Keratinocyte (primary cell): ENCODE results near the gene SIPA1L3. TPM values are rescaled to one million over a fixed set of nuclear protein-coding genes. Genes with fewer than 3 reads are reported as not detected.

Source experiments
- DNase-seq: peaks from one replicate; pipeline ENCODE4 v3.0.0-alpha.2; 2011; ENCODE audit warnings: low read depth, missing footprints, low spot score
- FAIRE-seq: peaks from 2 replicates; lab custom pipeline; 2011; peaks lifted over from hg19 to GRCh38; lab: Jason Lieb, UNC
- H2AFZ ChIP-seq: 2 replicates; pipeline ENCODE4 v1.6.0; 2012; ENCODE audit warnings: low read length, control low read depth, inconsistent platforms; ENCODE audit not compliant: control insufficient read depth
- H3K27ac ChIP-seq: 2 replicates; pipeline ENCODE4 v1.5.1; 2011; ENCODE audit warnings: low read length; ENCODE audit not compliant: control insufficient read depth, insufficient read depth
- H3K27me3 ChIP-seq: 3 replicates; pipeline ENCODE4 v1.6.0; 2011; ENCODE audit warnings: low read length; ENCODE audit not compliant: control insufficient read depth, insufficient read depth; ENCODE audit errors: extremely low read depth
- H3K36me3 ChIP-seq, 2 experiments: 2 replicates in 1 of 2; 3 replicates in 1 of 2; pipeline ENCODE4 v1.5.1; 2011; ENCODE audit warnings: low read length in 2 of 2, mild to moderate bottlenecking in 1 of 2; ENCODE audit not compliant: control insufficient read depth in 2 of 2, insufficient read depth in 2 of 2; ENCODE audit errors: extremely low read depth in 1 of 2
- H3K4me1 ChIP-seq: 3 replicates; pipeline ENCODE4 v1.5.1; 2011; ENCODE audit warnings: low read length; ENCODE audit not compliant: control insufficient read depth, insufficient read depth; ENCODE audit errors: extremely low read depth
- H3K4me2 ChIP-seq: 3 replicates; pipeline ENCODE4 v1.6.0; 2011; ENCODE audit warnings: low read depth, low read length; ENCODE audit not compliant: control insufficient read depth, insufficient read depth; ENCODE audit errors: extremely low read depth
- H3K4me3 ChIP-seq, 3 experiments: fragments of 200-600 bp in 1 of 3; sonication (generic) in 1 of 3; 2 replicates in 2 of 3; 3 replicates in 1 of 3; pipeline ENCODE4 v1.5.1; 2011 to 2016; ENCODE audit warnings: low read length in 3 of 3, mild to moderate bottlenecking in 3 of 3, control low read depth in 2 of 3, inconsistent platforms in 1 of 3, low read depth in 1 of 3, mixed read lengths in 1 of 3, mixed run types in 1 of 3, moderate library complexity in 1 of 3; ENCODE audit not compliant: control insufficient read depth in 2 of 3, insufficient read depth in 2 of 3; ENCODE audit errors: extremely low read depth in 1 of 3
- H3K79me2 ChIP-seq: 2 replicates; pipeline ENCODE4 v1.6.0; 2012; ENCODE audit warnings: low read length; ENCODE audit not compliant: control insufficient read depth, insufficient read depth
- H3K9ac ChIP-seq: 3 replicates; pipeline ENCODE4 v1.6.0; 2011; ENCODE audit warnings: low read length; ENCODE audit not compliant: control insufficient read depth, insufficient read depth; ENCODE audit errors: extremely low read depth
- H3K9me1 ChIP-seq: 3 replicates; pipeline ENCODE4 v1.6.0; 2011; ENCODE audit warnings: low read length; ENCODE audit not compliant: control insufficient read depth, insufficient read depth; ENCODE audit errors: extremely low read depth
- H3K9me3 ChIP-seq: 2 replicates; pipeline ENCODE4 v1.5.1; 2012; ENCODE audit warnings: low read depth, low read length; ENCODE audit not compliant: control insufficient read depth
- H4K20me1 ChIP-seq: 3 replicates; pipeline ENCODE4 v1.6.0; 2011; ENCODE audit warnings: low read length; ENCODE audit not compliant: control insufficient read depth, insufficient read depth; ENCODE audit errors: extremely low read depth
- CTCF ChIP-seq, 3 experiments: IDR thresholded peaks in 1 of 3; conservative IDR thresholded peaks in 1 of 3; optimal IDR thresholded peaks in 1 of 3; 2 replicates in 2 of 3; 3 replicates in 1 of 3; pipeline versions ENCODE3 to v1.5.1; 2011; ENCODE audit warnings: low read length in 3 of 3, mild to moderate bottlenecking in 3 of 3, moderate library complexity in 2 of 3, control low read depth in 1 of 3, inconsistent platforms in 1 of 3; ENCODE audit not compliant: insufficient read depth in 2 of 3; ENCODE audit errors: extremely low read depth in 1 of 3
- EZH2 ChIP-seq: IDR thresholded peaks from one replicate; pipeline ENCODE4 v1.6.1; 2012; ENCODE audit warnings: inconsistent platforms, mild to moderate bottlenecking, low read length, moderate library complexity
- dilution Hi-C: fragments of 300-500 bp; cut with MboI; formaldehyde crosslinking; loops from one replicate; pipeline ENCODE4 v1.7.0; 2020; ENCODE audit warnings: low sequenced_read_pairs; ENCODE audit not compliant: extremely low pct_ligation_motif_present
- polyA plus RNA-seq, 5 experiments: library from polyadenylated mRNA; depleted of rRNA in 3 of 5; stranded (reverse) in 3 of 5; stranded (forward) in 1 of 5; unstranded in 1 of 5; fragments of >200 nt; gene quantifications; 1 replicate in 1 of 5; 2 replicates in 3 of 5; 3 replicates in 1 of 5; pipeline versions ENCODE4 v1.2.1 to v1.2.3, GENCODE V29; 2011 to 2012; ENCODE audit warnings: missing spikeins in 2 of 5, low read depth in 1 of 5, low replicate concordance in 1 of 5

The SIPA1L3 gene
- polyA plus RNA-seq, 1 donor (not counting 4 experiments of a cell fraction or from before 2014, with no cell fraction given) = 8.0 TPM

GRCh38 chr19:38221919-38222830 lies 315.2 kb downstream of the SIPA1L3 start:
- no peak overlapping the region for H3K4me3 ChIP-seq
- no peaks in the 10 kb centered on the region for H4K20me1 ChIP-seq
- H3K9ac ChIP-seq = no peak overlapping the region
- TF ChIP-seq EZH2 = no peak
- no peak for TF ChIP-seq CTCF (optimal IDR thresholded peaks at IDR 0.05 in 1 of 3, IDR thresholded peaks at IDR 0.05 in 1 of 3, conservative IDR thresholded peaks at IDR 0.05 in 1 of 3; ENCODE audit: extremely low read depth in 1 of 3, insufficient read depth in 2 of 3, low read length in 3 of 3)
- FAIRE-seq = no peak
- peak overlapping the region; percentile 22 for H3K4me2 ChIP-seq
- H3K9me1 ChIP-seq = no peaks in the 10 kb centered on the region
- H3K9me3 ChIP-seq = no peaks in the 10 kb centered on the region
- no peak overlapping the region for H2AFZ ChIP-seq
- no peaks in the 10 kb centered on the region for H3K27me3 ChIP-seq
- no peak for DNase-seq
- no peak overlapping the region for H3K27ac ChIP-seq
- dilution Hi-C loops = no loop called here
- no peaks in the 10 kb centered on the region for H3K79me2 ChIP-seq
- no peaks in the 10 kb centered on the region for H3K36me3 ChIP-seq
- H3K4me1 ChIP-seq = peaks cover 13% of the 10 kb centered on the region

DNA sequence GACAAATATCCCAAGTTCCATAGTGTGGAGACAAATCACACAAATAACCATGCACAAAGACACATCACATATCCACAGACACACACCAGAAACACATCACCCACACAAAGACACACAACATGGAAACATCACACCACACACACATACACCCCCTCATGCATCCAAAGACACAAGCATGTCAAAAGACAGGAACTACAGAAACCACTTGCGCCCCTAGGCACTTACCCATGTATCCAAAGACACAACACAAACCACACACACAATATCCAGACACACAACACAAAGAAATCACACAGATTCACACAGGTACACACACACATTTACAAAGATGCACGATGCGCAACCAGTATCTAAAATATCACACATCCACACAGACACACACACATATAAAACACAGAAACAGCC lies 316.1 kb downstream of the SIPA1L3 start:
- peak overlapping the region; percentile 92 for H3K4me2 ChIP-seq

More for the DNA sequence above, 316.1 kb downstream of the SIPA1L3 start:
- no peaks in the 10 kb centered on the region for H3K36me3 ChIP-seq
- FAIRE-seq (no peak), DNase-seq (no peak)
- H4K20me1 ChIP-seq = no peaks in the 10 kb centered on the region
- peaks cover 22% of the 10 kb centered on the region for H3K4me1 ChIP-seq
- no peak overlapping the region for H3K9ac ChIP-seq
- no peak overlapping the region for H2AFZ ChIP-seq
- H3K27me3 ChIP-seq = no peaks in the 10 kb centered on the region
- no peak for TF ChIP-seq CTCF (optimal IDR thresholded peaks at IDR 0.05 in 1 of 3, IDR thresholded peaks at IDR 0.05 in 1 of 3, conservative IDR thresholded peaks at IDR 0.05 in 1 of 3; ENCODE audit: extremely low read depth in 1 of 3, insufficient read depth in 2 of 3, low read length in 3 of 3)
- no peak for TF ChIP-seq EZH2
- H3K4me3 ChIP-seq = peak overlapping the region in 1 of 3 experiments; percentile 71
- dilution Hi-C loops = no loop called here
- H3K27ac ChIP-seq = no peak overlapping the region
- H3K79me2 ChIP-seq = no peaks in the 10 kb centered on the region
- no peaks in the 10 kb centered on the region for H3K9me3 ChIP-seq
- H3K9me1 ChIP-seq = no peaks in the 10 kb centered on the region
